Glomerular endothelial cell (primary cell): ENCODE data around the gene CD244. TPM values are rescaled to one million over a fixed set of nuclear protein-coding genes. Genes with fewer than 3 reads are reported as not detected.
"Not testable (repeated sequence)": the region's sequence is repeated elsewhere in the genome, so short reads cannot be mapped to it uniquely, and the experiment has no call there.

ENCODE experiments used
- DNase-seq: peaks from one replicate; pipeline ENCODE4 v3.0.0-alpha.2; 2011; ENCODE audit warnings: low read depth, low spot score; ENCODE audit errors: extremely low read depth
- total RNA-seq: library from RNA; depleted of rRNA; stranded (reverse); fragments of >200 nt; gene quantifications from 2 replicates; pipeline ENCODE4 v1.2.3, GENCODE V29; 2015

Gene CD244
- not detected in 2 replicates for total RNA-seq

- DNase-seq = no peak
Measured at GRCh38 chr1:160862203-160863060, at the start of gene CD244. TSS of gene CD244 (minus strand) at chr1:160862887. CDS start at chr1:160862677, 210 bp downstream.

DNA sequence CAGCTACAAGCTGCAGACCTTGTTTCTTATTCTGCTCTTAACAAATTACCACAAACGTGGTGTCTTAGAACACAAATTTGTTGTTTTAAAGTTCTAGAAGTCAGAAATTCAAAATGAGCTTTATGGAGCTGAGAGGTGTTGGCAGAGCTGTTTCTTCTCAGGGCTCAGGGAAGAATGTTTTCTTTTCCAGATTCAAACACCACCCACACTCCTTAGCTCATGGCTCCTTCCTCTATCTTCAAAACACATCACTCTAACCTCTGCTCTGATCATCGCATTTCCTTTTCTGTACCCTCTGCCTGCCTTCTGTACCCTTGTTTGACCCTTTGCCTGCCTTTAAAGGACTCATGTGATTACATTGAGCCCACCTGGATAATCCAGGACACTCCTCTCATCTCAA lies 49.2 kb upstream of the CD244 start:
- DNase-seq = no peak

- DNase-seq = peak; percentile 5
Measured at GRCh38 chr1:160911441-160911840, 48.8 kb upstream of the CD244 start.

DNA sequence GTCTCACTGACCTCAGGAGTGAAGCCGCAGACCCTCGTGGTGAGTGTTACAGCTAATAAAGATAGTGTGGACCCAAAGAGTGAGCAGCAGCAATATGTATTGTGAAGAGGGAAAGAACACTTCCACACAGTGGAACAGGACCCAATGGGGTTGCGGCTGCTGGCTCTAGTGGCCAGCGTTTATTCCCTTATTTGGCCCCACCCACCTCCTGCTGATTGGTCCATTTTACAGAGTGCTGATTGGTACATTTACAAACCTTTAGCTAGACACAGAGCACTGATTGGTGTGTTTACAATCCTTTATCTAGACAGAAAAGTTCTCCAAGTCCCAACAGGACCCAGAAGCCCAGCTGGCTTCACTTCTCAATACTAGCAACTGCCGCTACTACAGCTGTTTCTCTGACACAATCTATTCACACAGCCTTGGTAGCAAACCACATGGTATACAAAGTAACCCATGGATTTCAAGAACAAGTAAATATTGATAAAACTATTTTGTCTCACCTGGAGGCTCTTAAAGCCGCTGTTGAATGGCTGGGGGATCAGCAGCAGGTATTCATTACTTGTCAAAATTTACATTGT lies 47.6 kb upstream of the CD244 start:
- no peak for DNase-seq

DNA sequence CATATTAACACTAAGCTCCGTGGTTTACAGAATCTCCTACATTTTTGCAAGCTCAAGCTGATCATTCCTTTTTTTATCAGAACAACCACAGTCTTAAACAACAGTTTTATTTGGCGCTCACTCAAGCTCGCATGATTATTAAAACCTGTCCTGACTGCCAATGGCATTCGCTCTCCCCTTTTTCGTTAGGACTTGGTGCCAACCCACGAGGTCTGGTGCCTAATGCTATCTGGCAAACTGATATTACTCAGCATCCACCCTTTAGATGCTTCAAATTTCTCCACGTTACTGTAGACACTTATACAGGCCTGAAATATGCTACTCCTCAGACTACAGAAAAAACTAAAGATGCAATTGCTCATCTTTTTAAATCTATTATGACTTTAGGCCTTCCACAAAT lies 45.3 kb upstream of the CD244 start:
- DNase-seq = no peak

GRCh38 chr1:160905617-160905989 lies 42.9 kb upstream of the CD244 start:
- no peak for DNase-seq

DNA sequence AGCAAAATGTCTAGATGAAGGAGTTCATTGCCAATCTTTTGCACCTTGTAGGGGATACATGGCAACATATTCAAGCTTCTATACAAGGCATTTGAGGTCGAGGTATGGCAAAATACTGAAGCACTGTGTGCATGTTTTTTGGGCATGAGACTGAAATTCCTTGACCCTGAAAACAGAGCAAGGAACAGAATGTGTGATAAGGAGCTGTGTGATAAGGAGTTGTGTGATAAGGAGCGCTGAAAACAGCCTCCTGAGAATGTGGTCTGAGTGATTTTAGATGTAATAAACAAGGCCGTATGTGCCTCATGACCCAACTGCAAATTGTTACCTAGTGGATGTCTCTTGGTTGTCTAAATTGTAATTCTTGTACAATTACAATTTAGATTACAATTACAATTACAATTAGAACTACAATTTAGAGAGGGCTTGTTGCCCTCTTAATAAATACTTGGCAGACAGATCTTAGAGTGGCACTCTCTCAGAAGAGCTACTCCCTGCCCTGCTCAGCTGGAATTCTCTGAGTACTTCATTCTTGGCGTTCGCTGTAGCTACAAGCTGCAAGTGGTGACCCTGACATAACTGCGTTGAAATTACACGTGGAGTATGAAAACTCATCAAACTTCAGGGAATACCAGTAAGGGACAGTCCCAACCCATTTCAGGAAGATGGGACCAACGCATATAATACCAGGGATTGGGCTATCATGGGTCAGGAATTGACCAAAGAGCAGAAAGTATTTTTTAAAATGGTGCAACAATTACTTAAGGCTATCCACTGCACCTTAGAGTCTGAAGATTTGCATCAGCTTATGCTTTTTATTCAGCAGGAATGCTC lies 42.3 kb upstream of the CD244 start:
- no peak for DNase-seq

GRCh38 chr1:160902251-160902650 lies 39.6 kb upstream of the CD244 start:
- DNase-seq = not testable (repeated sequence)

- no peak for DNase-seq
Measured at GRCh38 chr1:160901768-160902167, 39.1 kb upstream of the CD244 start.

- DNase-seq = not testable (repeated sequence)
Measured at GRCh38 chr1:160900683-160901082, 38.0 kb upstream of the CD244 start.

GRCh38 chr1:160894368-160895135 lies 31.9 kb upstream of the CD244 start:
- not testable (repeated sequence) for DNase-seq

- no peak for DNase-seq
Measured at GRCh38 chr1:160891474-160891873, 28.8 kb upstream of the CD244 start.

DNA sequence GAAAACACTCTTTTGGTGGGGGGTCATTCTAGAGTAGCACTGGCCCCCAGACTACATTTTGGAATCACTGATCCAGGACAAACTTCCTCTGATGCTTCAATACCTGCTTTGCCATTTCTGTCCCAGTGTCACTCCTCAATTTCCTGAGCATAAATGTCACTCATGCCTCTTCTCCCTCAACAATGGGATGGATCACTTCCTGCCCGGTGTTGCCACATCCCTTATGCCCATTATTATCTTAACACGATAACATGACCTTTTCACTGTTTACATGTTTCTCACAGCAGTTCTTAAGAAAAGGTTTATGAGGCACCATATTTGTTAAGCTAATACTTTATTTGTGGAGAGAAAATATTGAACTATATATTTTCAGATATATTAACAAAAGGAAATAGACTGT lies 26.2 kb upstream of the CD244 start:
- DNase-seq = no peak

GRCh38 chr1:160887071-160887470 lies 24.4 kb upstream of the CD244 start:
- no peak for DNase-seq

GRCh38 chr1:160885042-160885441 lies 22.4 kb upstream of the CD244 start, which contains the start of gene ITLN1:
TSS of gene ITLN1 (minus strand) at chr1:160885180. CDS start at chr1:160884877, 303 bp downstream.
- DNase-seq = no peak

DNA sequence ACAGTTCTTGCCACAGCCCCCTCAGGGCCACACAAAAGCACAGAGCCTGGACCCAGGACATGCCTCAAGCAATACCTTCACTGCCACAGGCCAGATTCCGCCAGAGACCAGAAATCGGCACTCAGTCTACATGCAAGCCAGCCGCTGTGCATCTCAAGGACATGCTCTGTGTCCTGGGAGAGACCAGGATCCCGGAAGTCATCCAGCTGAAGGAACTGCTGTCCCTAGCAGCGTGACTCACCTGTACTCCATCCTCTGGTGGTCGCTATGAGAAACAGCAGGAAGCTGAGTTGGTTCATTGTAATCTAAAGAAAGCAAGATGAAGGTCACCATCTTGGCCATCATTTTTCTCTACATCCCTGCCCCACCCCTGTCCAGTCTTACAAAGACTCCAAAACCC lies 21.9 kb upstream of the CD244 start:
- DNase-seq = no peak

DNA sequence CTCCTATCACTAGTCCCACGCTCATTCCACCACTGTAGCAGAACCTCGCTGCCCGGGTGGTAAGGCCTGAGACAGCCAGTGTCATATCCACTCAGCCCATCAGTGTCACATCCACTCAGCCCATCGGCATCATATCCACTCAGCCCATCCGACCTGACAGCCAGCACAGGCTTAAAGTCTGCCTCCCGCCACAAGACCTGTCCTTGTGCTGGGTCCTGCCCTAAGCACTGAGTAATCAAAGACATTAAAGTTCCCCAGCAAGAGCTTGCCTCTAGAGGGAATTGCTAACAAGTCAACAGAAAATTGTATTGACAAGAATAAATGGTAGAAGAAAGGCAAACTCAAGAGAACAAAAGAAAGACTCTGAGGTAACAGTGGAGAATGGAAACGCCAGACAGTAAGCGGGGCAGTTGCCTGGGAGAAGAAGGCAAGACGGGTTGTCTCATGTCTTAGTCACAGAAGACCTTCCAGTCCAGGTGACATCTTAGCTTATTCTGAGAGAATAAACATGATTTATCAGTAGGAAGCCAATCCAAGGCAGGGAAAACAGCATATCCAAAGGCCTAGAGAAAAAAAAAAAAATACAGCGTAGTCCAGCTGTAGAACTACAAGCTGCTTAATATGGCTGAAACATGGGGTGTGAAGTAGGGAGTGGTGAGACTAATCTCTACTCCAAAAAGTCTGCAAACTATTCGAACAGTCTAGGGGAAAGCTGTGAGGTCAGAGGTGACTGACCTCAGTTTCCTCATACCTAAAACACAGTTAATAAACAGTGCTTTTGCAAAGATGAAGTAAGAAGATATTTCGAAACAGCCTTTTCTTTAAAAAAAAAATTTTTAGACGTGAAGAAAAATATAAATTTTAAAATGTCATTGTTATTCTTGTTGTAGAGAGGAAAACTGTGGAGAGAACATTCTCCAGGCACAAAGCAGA lies 21.2 kb upstream of the CD244 start:
- DNase-seq = no peak

DNA sequence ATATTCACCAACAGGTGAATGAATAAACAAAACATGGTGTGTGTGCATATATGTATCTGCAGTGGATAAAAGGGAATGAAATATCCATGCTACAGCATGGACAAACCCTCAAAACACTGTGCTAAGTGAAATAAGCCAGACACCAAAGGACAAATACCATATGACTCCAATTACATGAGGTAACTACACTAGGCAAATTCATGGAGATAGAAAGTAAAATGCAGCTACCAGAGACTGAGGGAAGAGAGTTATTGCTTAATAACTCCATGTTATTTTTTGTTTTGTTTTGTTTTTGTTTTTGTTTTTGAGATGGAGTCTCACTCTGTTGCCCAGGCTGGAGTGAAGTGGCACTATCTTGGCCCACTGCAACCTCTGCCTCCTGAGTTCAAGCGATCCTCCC lies 19.9 kb upstream of the CD244 start:
- no peak for DNase-seq

DNA sequence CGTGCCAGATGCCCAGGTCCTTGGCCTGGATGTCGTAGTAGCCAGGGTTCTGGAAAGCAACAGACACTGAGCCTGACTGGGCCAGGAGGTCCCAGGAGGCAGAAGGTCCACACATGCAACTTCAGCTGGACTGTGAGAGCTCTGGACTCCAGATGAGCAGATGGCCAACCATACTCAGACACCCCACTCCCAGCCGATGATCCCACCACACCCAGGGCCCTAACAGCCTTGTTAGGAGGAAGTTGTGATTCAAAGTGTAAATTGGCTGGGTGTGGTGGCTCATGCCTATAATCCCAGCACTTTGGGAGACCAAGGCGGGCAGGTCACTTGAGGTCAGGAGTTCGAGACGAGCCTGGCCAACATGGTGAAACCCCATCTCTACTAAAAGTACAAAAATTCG lies 18.6 kb upstream of the CD244 start:
- not testable (repeated sequence) for DNase-seq

- DNase-seq = no peak
Measured at GRCh38 chr1:160880216-160880615, 17.5 kb upstream of the CD244 start.
